Measurements from ENCODE around the gene CHMP1B.
"Not testable (repeated sequence)": the region's sequence is repeated elsewhere in the genome, so short reads cannot be mapped to it uniquely, and the experiment has no call there.

The CHMP1B gene

DNA sequence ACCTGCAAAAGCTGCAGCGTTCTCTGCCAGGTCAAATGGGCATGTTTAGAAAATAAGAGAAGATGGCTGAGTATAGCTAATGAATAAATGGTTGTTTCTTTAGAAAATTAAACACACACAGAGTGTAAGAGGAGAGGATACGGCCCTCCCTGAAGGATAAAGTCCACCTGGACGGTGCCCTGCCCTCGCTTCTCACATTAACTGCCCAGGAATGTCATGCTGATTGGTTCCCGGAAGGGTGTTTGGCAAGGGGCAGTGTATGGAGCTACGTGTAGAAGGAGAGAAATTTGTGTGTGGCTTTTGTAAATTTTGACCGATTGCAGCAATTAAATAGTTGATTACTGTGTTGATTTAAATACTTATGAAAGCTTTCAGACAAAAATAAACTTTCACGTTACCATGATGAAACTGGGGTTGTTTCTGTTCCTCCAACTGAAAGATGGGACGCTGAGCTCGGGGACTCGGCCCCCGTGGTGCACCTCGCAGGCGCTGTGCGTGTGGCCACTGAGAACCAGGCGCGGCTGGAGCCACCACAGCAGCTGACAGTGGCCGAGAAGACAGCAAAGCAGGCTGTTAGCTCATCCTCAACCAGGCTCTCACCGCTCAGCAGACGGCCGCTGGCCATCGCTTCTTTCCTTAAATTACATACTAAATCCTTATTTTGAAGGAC is 34.2 kb downstream of the CHMP1B start:
- H3K9me3 ChIP-seq (ENCODE audit: control insufficient read depth in 2 of 2, low read length in 2 of 2): no peaks in the 10 kb centered on the region
- H3K36me3 ChIP-seq (ENCODE audit: control insufficient read depth in 2 of 2, insufficient read depth in 2 of 2, low read length in 2 of 2): peaks cover 43 to 54% of the 10 kb centered on the region in 2 donors
- no peak overlapping the region for H3K4me3 ChIP-seq (ENCODE audit: low read length in 2 of 2)

GRCh38 chr18:11886577-11887110 is 35.4 kb downstream of the CHMP1B start:
- no peaks in the 10 kb centered on the region for H3K27me3 ChIP-seq (ENCODE audit: control insufficient read depth in 1 of 2, insufficient read depth in 2 of 2, low read length in 2 of 2)
- no peak overlapping the region for H3K27ac ChIP-seq (ENCODE audit: low read length)
- no peak overlapping the region for H3K4me3 ChIP-seq (ENCODE audit: low read length in 2 of 2)
- no peaks in the 10 kb centered on the region for H3K4me1 ChIP-seq (ENCODE audit: control insufficient read depth, insufficient read depth, low read length)
- no peak overlapping the region for H3K9ac ChIP-seq (ENCODE audit: low read length in 2 of 2)
- no peaks in the 10 kb centered on the region for H3K9me3 ChIP-seq (ENCODE audit: control insufficient read depth in 2 of 2, low read length in 2 of 2)
- peaks cover 45 to 46% of the 10 kb centered on the region in 2 donors for H3K36me3 ChIP-seq (ENCODE audit: control insufficient read depth in 2 of 2, insufficient read depth in 2 of 2, low read length in 2 of 2)

More for the DNA sequence above, 34.2 kb downstream of the CHMP1B start:
- no peaks in the 10 kb centered on the region for H3K27me3 ChIP-seq (ENCODE audit: control insufficient read depth in 1 of 2, insufficient read depth in 2 of 2, low read length in 2 of 2)
- no peak overlapping the region for H3K9ac ChIP-seq (ENCODE audit: low read length in 2 of 2)
- no peaks in the 10 kb centered on the region for H3K4me1 ChIP-seq (ENCODE audit: control insufficient read depth, insufficient read depth, low read length)
- H3K27ac ChIP-seq (ENCODE audit: low read length): no peak overlapping the region

GRCh38 chr18:11887328-11888128 is 36.3 kb downstream of the CHMP1B start:
- Histone ChIP-seq H3K36me3 (ENCODE audit: control insufficient read depth in 2 of 2, insufficient read depth in 2 of 2, low read length in 2 of 2) (peaks cover 45 to 46% of the 10 kb centered on the region in 2 donors), H3K9ac (ENCODE audit: low read length in 2 of 2) (no peak overlapping the region), H3K4me1 (ENCODE audit: control insufficient read depth, insufficient read depth, low read length) (no peaks in the 10 kb centered on the region), H3K9me3 (ENCODE audit: control insufficient read depth in 2 of 2, low read length in 2 of 2) (no peaks in the 10 kb centered on the region), H3K27me3 (ENCODE audit: control insufficient read depth in 1 of 2, insufficient read depth in 2 of 2, low read length in 2 of 2) (no peaks in the 10 kb centered on the region), H3K27ac (ENCODE audit: low read length) (no peak overlapping the region), H3K4me3 (ENCODE audit: low read length in 2 of 2) (no peak overlapping the region)

- Histone ChIP-seq H3K4me3 (ENCODE audit: low read length in 2 of 2) (no peak overlapping the region), H3K27me3 (ENCODE audit: control insufficient read depth in 1 of 2, insufficient read depth in 2 of 2, low read length in 2 of 2) (no peaks in the 10 kb centered on the region), H3K27ac (ENCODE audit: low read length) (no peak overlapping the region), H3K36me3 (ENCODE audit: control insufficient read depth in 2 of 2, insufficient read depth in 2 of 2, low read length in 2 of 2) (peaks cover 45 to 51% of the 10 kb centered on the region in 2 donors), H3K9ac (ENCODE audit: low read length in 2 of 2) (no peak overlapping the region), H3K4me1 (ENCODE audit: control insufficient read depth, insufficient read depth, low read length) (no peaks in the 10 kb centered on the region), H3K9me3 (ENCODE audit: control insufficient read depth in 2 of 2, low read length in 2 of 2) (no peaks in the 10 kb centered on the region)
These were observed 37.5 kb downstream of the CHMP1B start for GRCh38 chr18:11888726-11889125.

DNA sequence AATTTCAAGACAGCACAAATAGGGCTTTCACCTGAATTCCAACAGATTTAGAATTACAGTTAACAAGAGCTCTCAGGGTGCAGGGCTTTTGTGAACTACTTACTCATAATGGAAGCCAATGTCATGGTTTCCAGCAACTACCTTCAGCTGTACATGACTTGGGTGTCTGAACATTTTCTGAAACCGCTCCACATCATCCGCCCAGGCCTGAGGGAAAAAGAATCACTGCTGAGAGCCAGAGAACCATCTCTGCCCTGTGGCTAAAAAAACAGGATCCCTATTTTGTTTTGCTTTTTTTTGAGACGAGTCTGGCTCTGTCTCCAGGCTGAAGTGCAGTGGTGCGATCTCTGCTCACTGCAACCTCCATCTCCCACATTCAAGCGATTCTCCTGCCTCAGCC is 38.1 kb downstream of the CHMP1B start:
- no peaks in the 10 kb centered on the region for H3K9me3 ChIP-seq (ENCODE audit: control insufficient read depth in 2 of 2, low read length in 2 of 2)
- no peak overlapping the region for H3K9ac ChIP-seq (ENCODE audit: low read length in 2 of 2)
- H3K27ac ChIP-seq (ENCODE audit: low read length): no peak overlapping the region
- H3K4me1 ChIP-seq (ENCODE audit: control insufficient read depth, insufficient read depth, low read length): no peaks in the 10 kb centered on the region
- H3K27me3 ChIP-seq (ENCODE audit: control insufficient read depth in 1 of 2, insufficient read depth in 2 of 2, low read length in 2 of 2): no peaks in the 10 kb centered on the region
- no peak overlapping the region for H3K4me3 ChIP-seq (ENCODE audit: low read length in 2 of 2)
- peaks cover 43 to 52% of the 10 kb centered on the region in 2 donors for H3K36me3 ChIP-seq (ENCODE audit: control insufficient read depth in 2 of 2, insufficient read depth in 2 of 2, low read length in 2 of 2)

DNA sequence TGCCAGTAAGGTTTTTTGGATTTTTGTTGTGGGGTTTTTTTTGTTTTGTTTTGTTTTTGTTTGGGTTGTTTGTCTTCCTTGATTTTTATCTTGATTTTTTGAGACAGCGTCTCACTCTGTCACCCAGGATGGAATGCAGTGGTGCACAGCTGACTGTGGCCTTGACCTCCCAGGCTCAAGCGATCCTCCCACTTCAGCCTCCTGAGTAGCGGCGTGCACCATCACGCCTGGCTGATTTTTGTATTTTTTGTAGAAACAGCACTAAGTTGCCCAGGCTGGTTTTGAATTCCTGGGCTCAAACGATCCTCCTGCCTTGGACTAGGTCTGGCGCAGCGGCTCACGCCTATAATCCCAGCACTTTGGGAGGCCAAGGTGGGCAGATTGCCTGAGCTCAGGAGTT is 40.5 kb downstream of the CHMP1B start:
- H3K4me1 ChIP-seq (ENCODE audit: control insufficient read depth, insufficient read depth, low read length): no peaks in the 10 kb centered on the region
- peaks cover 32 to 36% of the 10 kb centered on the region in 2 donors for H3K36me3 ChIP-seq (ENCODE audit: control insufficient read depth in 2 of 2, insufficient read depth in 2 of 2, low read length in 2 of 2)
- no peak overlapping the region for H3K4me3 ChIP-seq (ENCODE audit: low read length in 2 of 2)
- H3K9ac ChIP-seq (ENCODE audit: low read length in 2 of 2): no peak overlapping the region
- no peak overlapping the region for H3K27ac ChIP-seq (ENCODE audit: low read length)
- H3K27me3 ChIP-seq (ENCODE audit: control insufficient read depth in 1 of 2, insufficient read depth in 2 of 2, low read length in 2 of 2): no peaks in the 10 kb centered on the region
- no peaks in the 10 kb centered on the region for H3K9me3 ChIP-seq (ENCODE audit: control insufficient read depth in 2 of 2, low read length in 2 of 2)

- not testable (repeated sequence) for H3K4me3 ChIP-seq (ENCODE audit: low read length in 2 of 2); H3K4me1 ChIP-seq (ENCODE audit: control insufficient read depth, insufficient read depth, low read length); H3K27me3 ChIP-seq (ENCODE audit: control insufficient read depth in 1 of 2, insufficient read depth in 2 of 2, low read length in 2 of 2); H3K27ac ChIP-seq (ENCODE audit: low read length); H3K9ac ChIP-seq (ENCODE audit: low read length in 2 of 2); H3K9me3 ChIP-seq (ENCODE audit: control insufficient read depth in 2 of 2, low read length in 2 of 2)
- peaks cover 28 to 32% of the 10 kb centered on the region in 2 donors for H3K36me3 ChIP-seq (ENCODE audit: control insufficient read depth in 2 of 2, insufficient read depth in 2 of 2, low read length in 2 of 2)
These were observed 41.2 kb downstream of the CHMP1B start for GRCh38 chr18:11892438-11892837.

GRCh38 chr18:11897781-11898180 is 46.6 kb downstream of the CHMP1B start:
- Histone ChIP-seq H3K9me3 (ENCODE audit: control insufficient read depth in 2 of 2, low read length in 2 of 2) (no peaks in the 10 kb centered on the region), H3K27ac (ENCODE audit: low read length) (no peak overlapping the region), H3K27me3 (ENCODE audit: control insufficient read depth in 1 of 2, insufficient read depth in 2 of 2, low read length in 2 of 2) (no peaks in the 10 kb centered on the region), H3K9ac (ENCODE audit: low read length in 2 of 2) (no peak overlapping the region), H3K4me1 (ENCODE audit: control insufficient read depth, insufficient read depth, low read length) (no peaks in the 10 kb centered on the region), H3K4me3 (ENCODE audit: low read length in 2 of 2) (no peak overlapping the region), H3K36me3 (ENCODE audit: control insufficient read depth in 2 of 2, insufficient read depth in 2 of 2, low read length in 2 of 2) (peaks cover 16 to 19% of the 10 kb centered on the region in 2 donors)

DNA sequence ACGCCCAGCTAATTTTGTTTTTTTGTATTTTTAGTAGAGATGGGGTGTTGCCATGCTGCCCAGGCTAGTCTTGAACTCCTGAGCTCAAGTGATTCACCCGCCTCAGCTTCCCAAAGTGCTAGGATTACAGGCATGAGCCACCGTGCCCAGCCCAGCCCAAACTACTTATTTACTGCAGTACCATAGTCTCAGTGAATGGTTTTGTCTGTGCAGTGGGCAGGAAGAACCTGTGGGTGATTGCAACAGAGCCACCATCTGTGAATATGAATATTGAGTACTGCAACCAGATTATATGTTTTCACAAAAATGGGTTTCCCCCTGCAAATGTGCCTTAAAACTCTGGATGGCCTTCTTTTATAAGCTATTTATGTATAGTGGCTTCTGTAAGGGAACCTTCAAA is 47.9 kb downstream of the CHMP1B start:
- Histone ChIP-seq H3K4me1 (ENCODE audit: control insufficient read depth, insufficient read depth, low read length) (no peaks in the 10 kb centered on the region), H3K36me3 (ENCODE audit: control insufficient read depth in 2 of 2, insufficient read depth in 2 of 2, low read length in 2 of 2) (peaks cover 15 to 26% of the 10 kb centered on the region in 2 donors), H3K4me3 (ENCODE audit: low read length in 2 of 2) (no peak overlapping the region), H3K9ac (ENCODE audit: low read length in 2 of 2) (no peak overlapping the region), H3K9me3 (ENCODE audit: control insufficient read depth in 2 of 2, low read length in 2 of 2) (no peaks in the 10 kb centered on the region), H3K27me3 (ENCODE audit: control insufficient read depth in 1 of 2, insufficient read depth in 2 of 2, low read length in 2 of 2) (no peaks in the 10 kb centered on the region), H3K27ac (ENCODE audit: low read length) (no peak overlapping the region)

GRCh38 chr18:11901826-11902438 is 50.7 kb downstream of the CHMP1B start:
- H3K27me3 ChIP-seq (ENCODE audit: control insufficient read depth in 1 of 2, insufficient read depth in 2 of 2, low read length in 2 of 2): no peaks in the 10 kb centered on the region
- H3K9me3 ChIP-seq (ENCODE audit: control insufficient read depth in 2 of 2, low read length in 2 of 2): no peaks in the 10 kb centered on the region
- H3K4me1 ChIP-seq (ENCODE audit: control insufficient read depth, insufficient read depth, low read length): no peaks in the 10 kb centered on the region
- H3K36me3 ChIP-seq (ENCODE audit: control insufficient read depth in 2 of 2, insufficient read depth in 2 of 2, low read length in 2 of 2): peaks cover 9 to 17% of the 10 kb centered on the region in 2 donors
- no peak overlapping the region for H3K4me3 ChIP-seq (ENCODE audit: low read length in 2 of 2)
- H3K9ac ChIP-seq (ENCODE audit: low read length in 2 of 2): no peak overlapping the region
- H3K27ac ChIP-seq (ENCODE audit: low read length): no peak overlapping the region
